ENCODE data around the gene CFL2. TPM values are rescaled to one million over a fixed set of nuclear protein-coding genes. Genes with fewer than 3 reads are reported as not detected.

Gene CFL2
- total and polyA plus RNA-seq, 7 experiments from 2014 or later = 3.6 to 34.2 (median 10.4) TPM

GRCh38 chr14:34684578-34684977, 29.8 kb downstream of the CFL2 start:
- no peaks in the 10 kb centered on the region for H3K9me3 Mint-ChIP-seq
- no peak for DNase-seq
- H3K4me1 ChIP-seq (ENCODE audit: control insufficient read depth in 2 of 2, insufficient read depth in 2 of 2, low read length in 2 of 2) = peaks cover 0 to 4% of the 10 kb centered on the region in 2 donors
- intact Hi-C loops (cut with micrococcal nuclease) = no loop called here
- no peak overlapping the region for H3K4me3 Mint-ChIP-seq
- POLR2A ChIA-PET = no interaction called here
- H3K27me3 ChIP-seq (ENCODE audit: control insufficient read depth in 2 of 2, insufficient read depth in 2 of 2, low read length in 2 of 2) = no peaks in the 10 kb centered on the region
- H3K36me3 ChIP-seq (ENCODE audit: control insufficient read depth in 2 of 3, insufficient read depth in 3 of 3, low read length in 3 of 3) = no peaks in the 10 kb centered on the region
- peaks cover 0 to 14% (median 0%) of the 10 kb centered on the region in 5 donors for H3K27me3 Mint-ChIP-seq
- CTCF ChIA-PET = no interaction called here
- peaks cover 0 to 13% (median 0%) of the 10 kb centered on the region in 7 donors for H3K4me1 Mint-ChIP-seq
- H3K9me3 ChIP-seq (ENCODE audit: control insufficient read depth in 2 of 3, low read length in 3 of 3) = no peaks in the 10 kb centered on the region
- H3K4me3 ChIP-seq (ENCODE audit: low read length) = no peak overlapping the region
- no peak overlapping the region for H3K27ac Mint-ChIP-seq
- H3K27ac ChIP-seq (ENCODE audit: low read depth, low read length) = no peak overlapping the region
- H3K36me3 Mint-ChIP-seq = no peaks in the 10 kb centered on the region
- ATAC-seq = no peak

GRCh38 chr14:34682787-34683321, 31.5 kb downstream of the CFL2 start:
- ATAC-seq = no peak
- peaks cover 0 to 5% (median 0%) of the 10 kb centered on the region in 5 donors for H3K27me3 Mint-ChIP-seq
- no peak overlapping the region for H3K27ac Mint-ChIP-seq
- peaks cover 0 to 13% (median 0%) of the 10 kb centered on the region in 7 donors for H3K4me1 Mint-ChIP-seq
- intact Hi-C loops (cut with micrococcal nuclease) = no loop called here
- ChIA-PET CTCF (interaction anchor here (0.7 kb wide), 1 partner anchor 32 kb away, joined by 3 read pairs; no protein-coding TSS in a partner anchor), POLR2A (no interaction called here)
- Histone ChIP-seq H3K27me3 (ENCODE audit: control insufficient read depth in 2 of 2, insufficient read depth in 2 of 2, low read length in 2 of 2) (no peaks in the 10 kb centered on the region), H3K36me3 (ENCODE audit: control insufficient read depth in 2 of 3, insufficient read depth in 3 of 3, low read length in 3 of 3) (no peaks in the 10 kb centered on the region), H3K4me3 (ENCODE audit: low read length) (no peak overlapping the region), H3K9me3 (ENCODE audit: control insufficient read depth in 2 of 3, low read length in 3 of 3) (no peaks in the 10 kb centered on the region), H3K4me1 (ENCODE audit: control insufficient read depth in 2 of 2, insufficient read depth in 2 of 2, low read length in 2 of 2) (peaks cover 0 to 4% of the 10 kb centered on the region in 2 donors), H3K27ac (ENCODE audit: low read depth, low read length) (no peak overlapping the region)
- no peak overlapping the region for H3K4me3 Mint-ChIP-seq
- H3K36me3 Mint-ChIP-seq = no peaks in the 10 kb centered on the region
- peak in 2 of 9 donors; percentile 7 to 9 for DNase-seq
- H3K9me3 Mint-ChIP-seq = no peaks in the 10 kb centered on the region

GRCh38 chr14:34680806-34681479, 33.5 kb downstream of the CFL2 start:
- CTCF ChIA-PET = interaction anchor here (0.9 to 1.5 kb wide), 3 partner anchors 8 to 42 kb away, joined by 3 to 5 read pairs (median 3); no protein-coding TSS in a partner anchor
- Histone ChIP-seq H3K27me3 (ENCODE audit: control insufficient read depth in 2 of 2, insufficient read depth in 2 of 2, low read length in 2 of 2) (no peaks in the 10 kb centered on the region), H3K4me1 (ENCODE audit: control insufficient read depth in 2 of 2, insufficient read depth in 2 of 2, low read length in 2 of 2) (peaks cover 0 to 4% of the 10 kb centered on the region in 2 donors), H3K27ac (ENCODE audit: low read depth, low read length) (no peak overlapping the region), H3K36me3 (ENCODE audit: control insufficient read depth in 2 of 3, insufficient read depth in 3 of 3, low read length in 3 of 3) (no peaks in the 10 kb centered on the region), H3K9me3 (ENCODE audit: control insufficient read depth in 2 of 3, low read length in 3 of 3) (no peaks in the 10 kb centered on the region), H3K4me3 (ENCODE audit: low read length) (no peak overlapping the region)
- Mint-ChIP-seq H3K36me3 (no peaks in the 10 kb centered on the region), H3K4me3 (no peak overlapping the region), H3K27me3 (peaks cover 0 to 4% (median 0%) of the 10 kb centered on the region in 5 donors), H3K27ac (peak overlapping the region in 1 of 9 donors; percentile 47), H3K4me1 (peaks cover 0 to 13% (median 0%) of the 10 kb centered on the region in 7 donors), H3K9me3 (no peaks in the 10 kb centered on the region)
- POLR2A ChIA-PET = interaction anchor here (0.5 to 0.6 kb wide), 2 partner anchors 25 to 176 kb away, joined by 3 to 8 read pairs; no protein-coding TSS in a partner anchor
- DNase-seq = no peak
- no peak for ATAC-seq
- intact Hi-C loops (cut with micrococcal nuclease) = no loop called here

- Histone ChIP-seq H3K4me1 (ENCODE audit: control insufficient read depth in 2 of 2, insufficient read depth in 2 of 2, low read length in 2 of 2) (peaks cover 0 to 4% of the 10 kb centered on the region in 2 donors), H3K27me3 (ENCODE audit: control insufficient read depth in 2 of 2, insufficient read depth in 2 of 2, low read length in 2 of 2) (no peaks in the 10 kb centered on the region), H3K4me3 (ENCODE audit: low read length) (no peak overlapping the region), H3K27ac (ENCODE audit: low read depth, low read length) (no peak overlapping the region), H3K36me3 (ENCODE audit: control insufficient read depth in 2 of 3, insufficient read depth in 3 of 3, low read length in 3 of 3) (no peaks in the 10 kb centered on the region), H3K9me3 (ENCODE audit: control insufficient read depth in 2 of 3, low read length in 3 of 3) (no peaks in the 10 kb centered on the region)
- Mint-ChIP-seq H3K4me3 (no peak overlapping the region), H3K27ac (no peak overlapping the region), H3K36me3 (no peaks in the 10 kb centered on the region), H3K27me3 (peaks cover 0 to 2% (median 0%) of the 10 kb centered on the region in 5 donors), H3K9me3 (no peaks in the 10 kb centered on the region), H3K4me1 (peaks cover 0 to 11% (median 0%) of the 10 kb centered on the region in 7 donors)
- ATAC-seq (no peak), DNase-seq (no peak)
- ChIA-PET POLR2A (no interaction called here), CTCF (no interaction called here)
- intact Hi-C loops (cut with micrococcal nuclease) = no loop called here
Observed at GRCh38 chr14:34678735-34679134, 35.7 kb downstream of the CFL2 start.

- Histone ChIP-seq H3K4me1 (ENCODE audit: control insufficient read depth in 2 of 2, insufficient read depth in 2 of 2, low read length in 2 of 2) (peaks cover 0 to 4% of the 10 kb centered on the region in 2 donors), H3K9me3 (ENCODE audit: control insufficient read depth in 2 of 3, low read length in 3 of 3) (no peaks in the 10 kb centered on the region), H3K27ac (ENCODE audit: low read depth, low read length) (no peak overlapping the region), H3K27me3 (ENCODE audit: control insufficient read depth in 2 of 2, insufficient read depth in 2 of 2, low read length in 2 of 2) (no peaks in the 10 kb centered on the region), H3K36me3 (ENCODE audit: control insufficient read depth in 2 of 3, insufficient read depth in 3 of 3, low read length in 3 of 3) (no peaks in the 10 kb centered on the region), H3K4me3 (ENCODE audit: low read length) (no peak overlapping the region)
- DNase-seq (no peak), ATAC-seq (no peak)
- Mint-ChIP-seq H3K27me3 (peaks cover 0 to 2% (median 0%) of the 10 kb centered on the region in 5 donors), H3K4me3 (no peak overlapping the region), H3K4me1 (peaks cover 0 to 7% (median 0%) of the 10 kb centered on the region in 7 donors), H3K27ac (no peak overlapping the region), H3K36me3 (no peaks in the 10 kb centered on the region), H3K9me3 (no peaks in the 10 kb centered on the region)
- CTCF ChIA-PET = no interaction called here
- POLR2A ChIA-PET = no interaction called here
- intact Hi-C loops (cut with micrococcal nuclease) = no loop called here
Observed at GRCh38 chr14:34678306-34678705, 36.1 kb downstream of the CFL2 start.

- no peak overlapping the region for H3K4me3 ChIP-seq (ENCODE audit: low read length)
- ChIA-PET POLR2A (no interaction called here), CTCF (interaction anchor here (0.6 kb wide), 2 partner anchors 33 to 46 kb away, joined by 3 read pairs; no protein-coding TSS in a partner anchor)
- H3K27me3 Mint-ChIP-seq = peaks cover 0 to 2% (median 0%) of the 10 kb centered on the region in 5 donors
- no peaks in the 10 kb centered on the region for H3K36me3 Mint-ChIP-seq
- no peaks in the 10 kb centered on the region for H3K27me3 ChIP-seq (ENCODE audit: control insufficient read depth in 2 of 2, insufficient read depth in 2 of 2, low read length in 2 of 2)
- H3K9me3 ChIP-seq (ENCODE audit: control insufficient read depth in 2 of 3, low read length in 3 of 3) = no peaks in the 10 kb centered on the region
- intact Hi-C loops (cut with micrococcal nuclease) = no loop called here
- H3K27ac Mint-ChIP-seq = no peak overlapping the region
- ATAC-seq (no peak), DNase-seq (no peak)
- no peaks in the 10 kb centered on the region for H3K4me1 ChIP-seq (ENCODE audit: control insufficient read depth in 2 of 2, insufficient read depth in 2 of 2, low read length in 2 of 2)
- no peaks in the 10 kb centered on the region for H3K9me3 Mint-ChIP-seq
- peaks cover 0 to 2% (median 0%) of the 10 kb centered on the region in 7 donors for H3K4me1 Mint-ChIP-seq
- H3K4me3 Mint-ChIP-seq = no peak overlapping the region
- H3K27ac ChIP-seq (ENCODE audit: low read depth, low read length) = no peak overlapping the region
- no peaks in the 10 kb centered on the region for H3K36me3 ChIP-seq (ENCODE audit: control insufficient read depth in 2 of 3, insufficient read depth in 3 of 3, low read length in 3 of 3)
Observed at GRCh38 chr14:34676516-34677211, 37.7 kb downstream of the CFL2 start.

Measured in naive thymus-derived CD4-positive, alpha-beta T cell (primary cell).